Measurements from ENCODE around the gene TNS3. TPM values are rescaled to one million over a fixed set of nuclear protein-coding genes. Genes with fewer than 3 reads are reported as not detected.

Gene TNS3
- polyA plus RNA-seq, 1 of the 3 experiments (the other 2 are of a cell fraction), result 72.3 TPM

DNA sequence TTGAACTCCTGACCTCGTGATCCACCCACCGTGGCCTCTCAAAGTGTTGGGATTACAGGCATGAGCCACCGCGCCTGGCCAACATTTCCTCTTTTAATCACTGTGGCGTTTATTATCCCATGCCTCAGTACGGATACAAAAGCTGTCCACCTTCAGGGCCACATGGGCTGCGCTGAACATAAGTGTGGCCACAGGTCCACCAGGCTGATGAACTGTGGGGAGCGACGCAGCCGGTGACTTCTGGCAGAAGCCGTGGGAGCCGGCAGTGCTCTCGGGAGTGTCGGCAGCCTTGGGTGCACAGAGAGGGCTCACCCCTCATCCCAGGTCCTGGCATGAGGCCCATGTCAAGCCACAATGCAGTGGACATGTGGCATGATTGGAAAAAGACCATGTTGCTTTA, 223.6 kb downstream of the TNS3 start (continued):
- TF ChIP-seq EP300 (IDR thresholded peaks at IDR 0.05; ENCODE audit: borderline replicate concordance in 1 of 2, low read depth in 1 of 2, low read length in 1 of 2), result no peak
- TF ChIP-seq YY1 (IDR thresholded peaks at IDR 0.05; ENCODE audit: low read depth), result no peak

DNA sequence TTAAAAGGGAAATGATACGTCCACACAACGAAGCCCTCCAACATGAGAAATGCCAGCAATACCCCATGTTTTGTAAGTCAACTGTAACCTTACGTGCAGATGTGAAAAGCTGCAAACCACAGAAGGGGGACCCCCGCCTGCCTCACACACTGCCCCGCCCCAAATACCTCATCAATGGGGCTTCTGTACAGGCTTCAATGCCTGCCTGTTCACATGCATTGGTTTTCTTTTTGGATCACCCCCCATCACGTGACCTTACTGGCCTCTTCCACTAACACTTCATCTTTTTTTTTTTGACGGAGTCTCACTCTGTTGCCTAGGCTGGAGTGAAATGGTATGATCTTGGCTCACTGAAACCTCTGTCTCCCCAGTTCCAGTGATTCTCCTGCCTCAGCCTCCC, 224.0 kb downstream of the TNS3 start:
- Histone ChIP-seq H3K4me2 (no peak overlapping the region), H3K9me2 (no peaks in the 10 kb centered on the region), H3K36me3 (replicated peaks in 1 of 2; ENCODE audit: control insufficient read depth in 1 of 2, insufficient read depth in 2 of 2, low read length in 1 of 2) (peaks cover 0 to 7% of the 10 kb centered on the region in 2 experiments), H3K79me2 (ENCODE audit: insufficient read depth) (peaks cover 20% of the 10 kb centered on the region; the same call in 1 of the 2 replicates), H3K9ac (no peak overlapping the region), H3K27me3 (ENCODE audit: insufficient read depth) (no peaks in the 10 kb centered on the region), H3F3A (replicated peaks; ENCODE audit: insufficient read depth) (no peaks in the 10 kb centered on the region), H3K27ac (ENCODE audit: low read depth in 2 of 2, low read length in 1 of 2) (no peak overlapping the region), H3K4me3 (ENCODE audit: low read depth in 2 of 2, low read length in 1 of 2) (no peak overlapping the region), H3K4me1 (ENCODE audit: control insufficient read depth in 1 of 2, insufficient read depth in 2 of 2, low read depth in 1 of 2, low read length in 1 of 2) (peaks cover 10 to 19% of the 10 kb centered on the region in 2 experiments; a peak in 2 of 4 replicates), H3K9me3 (no peaks in the 10 kb centered on the region), H4K20me1 (ENCODE audit: insufficient read depth) (peaks cover 79% of the 10 kb centered on the region), H2AFZ (ENCODE audit: low read depth) (no peak overlapping the region)
- ChIA-PET POLR2A (no interaction called here), CTCF (interaction anchor here (0.7 kb wide), 1 partner anchor 407 kb away, joined by 3 read pairs; no protein-coding TSS in a partner anchor)
- TF ChIP-seq RXRA (IDR thresholded peaks at IDR 0.05; ENCODE audit: borderline replicate concordance, low read depth) (no peak), RAD21 (IDR thresholded peaks at IDR 0.05; ENCODE audit: low read length) (no peak), RFX5 (IDR thresholded peaks at IDR 0.05; ENCODE audit: low read length) (no peak), FOXM1 (IDR thresholded peaks at IDR 0.05; ENCODE audit: low read depth) (no peak), TCF12 (IDR thresholded peaks at IDR 0.05) (no peak), CHD2 (IDR thresholded peaks at IDR 0.05; ENCODE audit: low read length, partially characterized antibody) (no peak), SIN3A (IDR thresholded peaks at IDR 0.05; ENCODE audit: borderline replicate concordance, low read depth, low read length) (no peak), MEF2A (IDR thresholded peaks at IDR 0.05; ENCODE audit: borderline replicate concordance, low read depth) (no peak), TAF1 (IDR thresholded peaks at IDR 0.05; ENCODE audit: borderline replicate concordance, low read depth, low read length) (no peak), ELF1 (IDR thresholded peaks at IDR 0.05) (no peak), FOSL2 (IDR thresholded peaks at IDR 0.05; ENCODE audit: borderline replicate concordance, low read depth) (no peak), JUND (IDR thresholded peaks at IDR 0.05) (no peak), TEAD4 (IDR thresholded peaks at IDR 0.05; ENCODE audit: borderline replicate concordance, insufficient read depth) (no peak)
- TF ChIP-seq, protein P1, sequence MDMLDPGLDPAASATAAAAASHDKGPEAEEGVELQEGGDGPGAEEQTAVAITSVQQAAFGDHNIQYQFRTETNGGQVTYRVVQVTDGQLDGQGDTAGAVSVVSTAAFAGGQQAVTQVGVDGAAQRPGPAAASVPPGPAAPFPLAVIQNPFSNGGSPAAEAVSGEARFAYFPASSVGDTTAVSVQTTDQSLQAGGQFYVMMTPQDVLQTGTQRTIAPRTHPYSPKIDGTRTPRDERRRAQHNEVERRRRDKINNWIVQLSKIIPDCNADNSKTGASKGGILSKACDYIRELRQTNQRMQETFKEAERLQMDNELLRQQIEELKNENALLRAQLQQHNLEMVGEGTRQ (IDR thresholded peaks at IDR 0.05; ENCODE audit: borderline replicate concordance, low read depth, low read length), result no peak
- TF ChIP-seq, protein P2, sequence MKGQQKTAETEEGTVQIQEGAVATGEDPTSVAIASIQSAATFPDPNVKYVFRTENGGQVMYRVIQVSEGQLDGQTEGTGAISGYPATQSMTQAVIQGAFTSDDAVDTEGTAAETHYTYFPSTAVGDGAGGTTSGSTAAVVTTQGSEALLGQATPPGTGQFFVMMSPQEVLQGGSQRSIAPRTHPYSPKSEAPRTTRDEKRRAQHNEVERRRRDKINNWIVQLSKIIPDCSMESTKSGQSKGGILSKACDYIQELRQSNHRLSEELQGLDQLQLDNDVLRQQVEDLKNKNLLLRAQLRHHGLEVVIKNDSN (IDR thresholded peaks at IDR 0.05; ENCODE audit: borderline replicate concordance, low read depth), result no peak
- no peak for DNase-seq
- 98% methylated on average over 7 of the region's 7 CpGs for WGBS (ENCODE audit: low lambda C conversion rate)

All from SK-N-SH (cell line).